Ureter (tissue), 1 donor: Measurements from ENCODE around the gene PIK3AP1. TPM values are rescaled to one million over a fixed set of nuclear protein-coding genes. Genes with fewer than 3 reads are reported as not detected.
"Not testable (repeated sequence)": the region's sequence is repeated elsewhere in the genome, so short reads cannot be mapped to it uniquely, and the experiment has no call there.

Experiments used
- DNase-seq: peaks from one replicate; pipeline ENCODE4 v3.0.0-alpha.2; 2020; ENCODE audit warnings: low spot score
- total RNA-seq: library from RNA; stranded (reverse); gene quantifications from one replicate; pipeline ENCODE4 v1.2.4, GENCODE V29; 2023
- donor health status: DM: yes; HTN: yes; CAD: no.

Gene PIK3AP1
- total RNA-seq: 3.3 TPM

GRCh38 chr10:96720422-96721206 is at the start of gene PIK3AP1:
TSS of gene PIK3AP1 (minus strand) at chr10:96720514. CDS start at chr10:96720394, 120 bp downstream.
- DNase-seq: no peak

- no peak for DNase-seq
Measured at GRCh38 chr10:96768136-96768535, 47.8 kb upstream of the PIK3AP1 start.

GRCh38 chr10:96767611-96768010 is 47.3 kb upstream of the PIK3AP1 start:
- no peak for DNase-seq

GRCh38 chr10:96765406-96766240 is 45.3 kb upstream of the PIK3AP1 start:
- DNase-seq: peak; percentile 67

- no peak for DNase-seq
Measured at GRCh38 chr10:96764425-96765060, 44.2 kb upstream of the PIK3AP1 start.

GRCh38 chr10:96758423-96758822 is 38.1 kb upstream of the PIK3AP1 start:
- no peak for DNase-seq

- no peak for DNase-seq
Measured at GRCh38 chr10:96756111-96756903, 36.0 kb upstream of the PIK3AP1 start.

- DNase-seq: no peak
Measured at GRCh38 chr10:96753956-96754355, 33.6 kb upstream of the PIK3AP1 start.

- DNase-seq: no peak
Measured at GRCh38 chr10:96752375-96752774, 32.1 kb upstream of the PIK3AP1 start.

- DNase-seq: not testable (repeated sequence)
Measured at GRCh38 chr10:96750316-96750715, 30.0 kb upstream of the PIK3AP1 start.

- no peak for DNase-seq
Measured at GRCh38 chr10:96747734-96748550, 27.6 kb upstream of the PIK3AP1 start.

- no peak for DNase-seq
Measured at GRCh38 chr10:96746503-96746902, 26.2 kb upstream of the PIK3AP1 start.

GRCh38 chr10:96745950-96746349 is 25.6 kb upstream of the PIK3AP1 start:
- no peak for DNase-seq

- no peak for DNase-seq
Measured at GRCh38 chr10:96743988-96744585, 23.8 kb upstream of the PIK3AP1 start.

GRCh38 chr10:96741557-96741956 is 21.2 kb upstream of the PIK3AP1 start:
- peak; percentile 18 for DNase-seq

- DNase-seq: peak; percentile 42
Measured at GRCh38 chr10:96740579-96741281, 20.4 kb upstream of the PIK3AP1 start.

- no peak for DNase-seq
Measured at GRCh38 chr10:96740141-96740540, 19.8 kb upstream of the PIK3AP1 start.

GRCh38 chr10:96737307-96737902 is 17.1 kb upstream of the PIK3AP1 start:
- not testable (repeated sequence) for DNase-seq

GRCh38 chr10:96724621-96725020 is 4.3 kb upstream of the PIK3AP1 start:
- DNase-seq: no peak
